ENCODE measurements around the gene SH3GL1. TPM values are rescaled to one million over a fixed set of nuclear protein-coding genes. Genes with fewer than 3 reads are reported as not detected.
"Not testable (repeated sequence)": the region's sequence is repeated elsewhere in the genome, so short reads cannot be mapped to it uniquely, and the experiment has no call there.

SH3GL1 gene
- total RNA-seq, 2 donors from 2014 or later = 49.1 to 67.1 TPM

DNA sequence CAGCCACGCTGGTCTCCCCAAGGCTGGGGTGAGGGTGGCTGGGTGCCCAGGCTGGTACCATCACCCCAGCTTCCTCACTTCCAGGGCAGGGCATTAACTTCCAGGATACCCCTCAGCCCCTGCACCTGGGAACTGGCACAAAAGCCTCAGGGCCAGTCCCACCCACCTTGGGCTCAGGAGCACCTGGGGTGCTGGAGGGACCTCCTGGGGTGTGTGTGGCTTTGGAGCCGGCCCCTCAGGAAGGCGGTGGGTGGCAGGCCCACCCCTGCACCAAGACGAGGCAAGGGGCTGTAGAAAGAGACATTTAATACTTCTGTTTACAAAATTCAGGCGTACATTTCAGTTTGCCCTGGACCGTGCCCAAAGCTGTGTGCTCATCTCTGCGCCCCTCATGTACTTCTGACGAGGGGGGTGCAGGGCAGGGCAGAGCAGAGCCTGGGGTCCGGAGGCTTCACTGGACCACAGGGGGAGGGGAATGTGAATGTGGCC is 40.2 kb downstream of the SH3GL1 start:
- ATAC-seq (replicated peaks) = no peak
- Mint-ChIP-seq H3K36me3 (ENCODE audit: low read depth) (peaks cover 63% of the 10 kb centered on the region), H3K4me3 (no peak overlapping the region), H3K27ac (peak overlapping the region; percentile 30), H3K27me3 (no peaks in the 10 kb centered on the region), H3K9me3 (no peaks in the 10 kb centered on the region), H3K4me1 (no peaks in the 10 kb centered on the region)

DNA sequence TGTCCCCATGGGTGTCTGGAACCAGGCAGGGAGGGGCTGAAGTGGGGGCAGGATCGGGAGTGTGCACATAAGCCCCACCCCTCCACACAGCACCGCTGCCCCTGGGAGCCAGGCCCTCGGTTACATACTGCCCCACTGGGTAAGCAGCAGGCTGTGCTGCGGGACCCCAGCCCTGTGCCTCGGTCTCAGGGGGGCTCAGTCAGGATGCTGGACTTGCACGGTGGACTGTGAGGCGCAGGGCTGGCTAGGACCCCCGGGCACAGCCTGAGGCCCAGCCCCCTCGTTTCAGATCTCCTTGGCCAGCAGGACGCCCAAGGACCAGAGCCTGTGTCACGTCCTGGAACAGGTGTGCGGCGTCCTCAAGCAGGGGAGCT is 40.7 kb downstream of the SH3GL1 start:
- no peaks in the 10 kb centered on the region for H3K9me3 Mint-ChIP-seq
- peak; percentile 30 for ATAC-seq (replicated peaks)
- H3K27me3 Mint-ChIP-seq = no peaks in the 10 kb centered on the region
- no peaks in the 10 kb centered on the region for H3K4me1 Mint-ChIP-seq
- no peak overlapping the region for H3K4me3 Mint-ChIP-seq
- no peak overlapping the region for H3K27ac Mint-ChIP-seq
- H3K36me3 Mint-ChIP-seq (ENCODE audit: low read depth) = peaks cover 59% of the 10 kb centered on the region

DNA sequence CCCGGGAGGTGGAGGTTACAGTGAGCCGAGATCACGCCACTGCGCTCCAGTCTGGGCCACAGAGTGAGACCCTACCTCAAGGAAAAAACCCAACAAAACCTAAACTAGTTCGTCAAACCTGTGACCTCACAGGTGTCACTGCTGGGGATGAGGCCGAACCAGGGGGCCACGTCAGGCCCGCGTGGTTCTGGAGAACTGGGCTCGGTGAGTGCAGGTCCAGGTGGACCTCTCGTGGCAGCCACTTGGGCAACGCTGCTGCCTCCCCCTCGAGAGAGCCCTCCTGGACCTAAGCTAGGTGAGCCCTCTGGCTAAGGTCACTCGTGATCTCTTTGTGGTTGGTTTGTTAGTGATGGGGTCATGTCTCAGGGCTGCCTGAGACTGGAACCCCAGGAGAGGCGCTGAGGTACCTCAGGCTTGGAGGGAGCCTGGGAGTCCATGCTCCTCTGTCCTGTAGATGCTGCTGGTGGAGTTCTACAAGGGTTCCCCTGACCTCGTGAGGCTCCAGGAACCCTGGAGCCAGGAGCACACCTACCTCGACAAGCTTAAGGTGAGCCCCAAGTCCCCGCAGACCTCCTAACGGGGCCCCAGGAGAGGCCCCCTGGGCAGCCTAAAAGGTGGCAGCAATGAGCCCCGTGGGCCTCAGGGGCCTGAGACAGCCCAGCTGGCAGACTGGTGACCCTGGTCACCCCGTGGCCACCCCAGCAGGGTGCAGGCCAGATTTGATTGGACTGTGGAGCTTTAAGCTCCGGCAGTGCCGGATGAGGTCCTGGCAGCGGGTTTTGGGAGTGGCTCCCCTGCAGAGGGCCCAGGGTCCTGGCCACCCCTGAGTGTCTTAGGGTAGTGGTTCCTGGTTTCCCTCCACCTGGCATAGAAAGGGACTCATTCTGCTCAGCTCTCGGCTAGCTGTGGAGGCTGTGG is 41.4 kb downstream of the SH3GL1 start:
- peaks cover 54% of the 10 kb centered on the region for H3K36me3 Mint-ChIP-seq (ENCODE audit: low read depth)
- ATAC-seq (replicated peaks) = no peak
- no peaks in the 10 kb centered on the region for H3K9me3 Mint-ChIP-seq
- no peaks in the 10 kb centered on the region for H3K4me1 Mint-ChIP-seq
- peak overlapping the region; percentile 22 for H3K27ac Mint-ChIP-seq
- H3K27me3 Mint-ChIP-seq = no peaks in the 10 kb centered on the region
- H3K4me3 Mint-ChIP-seq = no peak overlapping the region

DNA sequence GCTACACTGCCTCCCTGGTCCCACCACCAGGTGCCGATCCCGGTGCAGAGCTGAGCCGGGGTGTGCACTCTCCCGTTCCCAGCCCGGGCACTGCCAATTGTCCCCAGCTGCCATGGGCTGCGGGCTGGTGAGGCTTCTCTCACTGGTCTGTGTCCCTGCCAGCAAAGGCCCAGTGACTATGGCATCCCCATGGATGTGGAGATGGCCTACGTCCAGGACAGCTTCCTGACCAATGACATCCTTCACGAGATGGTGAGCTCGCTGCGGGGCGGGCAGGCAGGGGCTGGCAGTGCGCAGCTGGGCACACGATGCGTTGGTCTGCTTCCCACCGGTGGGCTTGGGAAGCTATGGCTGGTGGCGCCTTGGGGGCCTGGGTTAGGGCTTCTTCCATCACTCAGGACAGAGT is 42.4 kb downstream of the SH3GL1 start:
- Mint-ChIP-seq H3K36me3 (ENCODE audit: low read depth) (peaks cover 43% of the 10 kb centered on the region), H3K4me1 (no peaks in the 10 kb centered on the region), H3K27me3 (no peaks in the 10 kb centered on the region), H3K4me3 (no peak overlapping the region), H3K9me3 (no peaks in the 10 kb centered on the region), H3K27ac (peak overlapping the region; percentile 19)
- no peak for ATAC-seq (replicated peaks)

DNA sequence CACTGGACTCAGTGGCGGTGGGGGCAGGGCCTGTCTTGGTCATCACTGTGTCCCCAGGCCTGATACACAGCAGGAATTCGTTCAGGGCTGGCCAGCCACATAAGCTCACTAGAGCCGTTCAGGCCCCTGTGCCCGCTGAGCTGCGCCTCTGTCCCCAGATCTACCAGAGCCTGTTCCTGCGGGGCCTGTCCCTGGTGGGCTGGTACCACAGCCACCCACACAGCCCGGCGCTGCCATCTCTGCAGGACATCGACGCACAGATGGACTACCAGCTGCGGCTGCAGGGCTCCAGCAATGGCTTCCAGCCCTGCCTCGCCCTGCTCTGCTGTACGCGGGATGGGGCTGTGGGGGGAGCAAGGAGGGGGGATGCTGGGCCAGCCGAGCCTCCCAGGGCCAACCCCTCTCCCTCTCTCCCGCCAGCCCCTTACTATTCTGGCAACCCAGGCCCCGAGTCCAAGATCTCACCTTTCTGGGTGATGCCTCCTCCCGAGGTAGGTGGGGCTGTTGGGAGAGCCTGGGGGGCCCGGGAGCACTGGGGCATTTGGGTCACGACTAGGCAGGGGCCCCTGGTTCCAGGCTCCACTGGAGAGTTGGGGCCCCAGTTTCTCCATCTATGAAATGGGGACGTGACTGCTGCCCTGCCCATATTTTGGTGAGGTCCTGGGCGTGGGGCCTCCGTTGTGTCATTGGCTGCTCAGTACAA is 43.1 kb downstream of the SH3GL1 start:
- no peak for ATAC-seq (replicated peaks)
- Mint-ChIP-seq H3K27ac (peak overlapping the region; percentile 63), H3K4me3 (no peak overlapping the region)

DNA sequence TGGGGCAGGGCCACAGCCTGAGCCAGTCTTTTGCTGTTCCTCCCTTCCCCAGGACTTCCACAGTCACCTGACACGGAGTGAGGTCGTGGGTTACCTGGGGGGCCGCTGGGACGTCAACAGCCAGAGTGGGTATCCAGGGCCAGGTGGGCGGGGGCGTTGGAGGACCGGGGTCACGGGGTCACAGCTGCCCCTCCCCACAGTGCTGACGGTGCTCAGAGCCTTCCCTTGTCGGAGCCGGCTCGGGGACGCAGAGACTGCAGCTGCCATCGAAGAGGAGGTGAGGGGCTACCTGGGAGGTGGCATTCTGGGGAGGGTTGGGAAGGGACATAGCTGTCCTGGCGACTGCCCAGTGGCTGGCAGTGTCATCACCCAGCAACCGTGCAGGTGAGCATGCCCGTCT is 45.5 kb downstream of the SH3GL1 start:
- H3K9me3 Mint-ChIP-seq = no peaks in the 10 kb centered on the region
- no peak for ATAC-seq (replicated peaks)
- H3K4me1 Mint-ChIP-seq = no peaks in the 10 kb centered on the region
- H3K27me3 Mint-ChIP-seq = no peaks in the 10 kb centered on the region
- H3K4me3 Mint-ChIP-seq = no peak overlapping the region
- H3K27ac Mint-ChIP-seq = no peak overlapping the region
- H3K36me3 Mint-ChIP-seq (ENCODE audit: low read depth) = peaks cover 27% of the 10 kb centered on the region

More for the DNA sequence above, 43.1 kb downstream of the SH3GL1 start:
- H3K4me1 Mint-ChIP-seq = no peaks in the 10 kb centered on the region
- H3K27me3 Mint-ChIP-seq = no peaks in the 10 kb centered on the region
- peaks cover 36% of the 10 kb centered on the region for H3K36me3 Mint-ChIP-seq (ENCODE audit: low read depth)
- H3K9me3 Mint-ChIP-seq = no peaks in the 10 kb centered on the region

DNA sequence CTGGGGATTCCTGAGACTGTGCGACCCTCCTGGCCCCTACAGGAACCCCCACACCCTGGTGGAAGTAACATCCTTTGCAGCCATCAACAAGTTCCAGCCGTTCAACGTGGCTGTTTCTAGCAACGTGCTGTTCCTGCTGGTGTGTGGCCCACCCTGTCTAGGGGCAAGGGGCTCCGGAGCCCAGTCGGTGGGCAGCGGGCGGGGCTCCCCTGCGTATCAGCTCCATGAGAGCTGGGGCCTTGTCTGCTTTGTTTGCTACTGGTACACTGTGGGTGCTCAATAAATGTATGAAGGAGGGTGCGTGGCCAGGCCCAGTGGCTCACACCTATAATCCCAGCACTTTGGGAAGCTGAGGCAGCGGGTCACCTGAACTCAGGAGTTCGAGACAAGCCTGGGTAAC is 46.1 kb downstream of the SH3GL1 start:
- Mint-ChIP-seq H3K9me3 (no peaks in the 10 kb centered on the region), H3K36me3 (ENCODE audit: low read depth) (peaks cover 22% of the 10 kb centered on the region), H3K4me3 (no peak overlapping the region), H3K4me1 (no peaks in the 10 kb centered on the region), H3K27ac (no peak overlapping the region), H3K27me3 (no peaks in the 10 kb centered on the region)
- no peak for ATAC-seq (replicated peaks)

DNA sequence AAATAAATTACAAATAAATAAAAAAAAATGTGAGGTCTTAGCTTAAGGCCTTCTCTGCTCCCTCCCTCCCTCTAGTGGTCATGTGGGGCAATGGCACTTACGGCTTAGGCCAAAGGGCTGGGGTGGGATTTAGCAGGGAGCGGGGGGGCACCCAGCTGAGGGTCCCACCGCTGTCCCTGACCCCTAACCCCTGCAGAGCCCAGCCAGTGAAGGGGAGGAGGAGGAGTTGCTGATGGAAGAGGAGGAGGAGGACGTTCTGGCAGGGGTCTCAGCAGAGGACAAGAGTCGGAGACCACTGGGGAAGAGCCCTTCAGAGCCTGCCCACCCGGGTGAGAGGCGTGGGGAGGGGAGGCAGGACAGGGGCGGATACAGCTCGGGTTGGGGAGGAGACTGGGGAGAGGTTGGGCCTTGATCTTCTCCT is 47.6 kb downstream of the SH3GL1 start:
- no peaks in the 10 kb centered on the region for H3K4me1 Mint-ChIP-seq
- ATAC-seq (replicated peaks) = peak; percentile 64
- H3K9me3 Mint-ChIP-seq = no peaks in the 10 kb centered on the region
- H3K27me3 Mint-ChIP-seq = no peaks in the 10 kb centered on the region
- no peak overlapping the region for H3K27ac Mint-ChIP-seq
- H3K36me3 Mint-ChIP-seq (ENCODE audit: low read depth) = peaks cover 28% of the 10 kb centered on the region
- H3K4me3 Mint-ChIP-seq = no peak overlapping the region

DNA sequence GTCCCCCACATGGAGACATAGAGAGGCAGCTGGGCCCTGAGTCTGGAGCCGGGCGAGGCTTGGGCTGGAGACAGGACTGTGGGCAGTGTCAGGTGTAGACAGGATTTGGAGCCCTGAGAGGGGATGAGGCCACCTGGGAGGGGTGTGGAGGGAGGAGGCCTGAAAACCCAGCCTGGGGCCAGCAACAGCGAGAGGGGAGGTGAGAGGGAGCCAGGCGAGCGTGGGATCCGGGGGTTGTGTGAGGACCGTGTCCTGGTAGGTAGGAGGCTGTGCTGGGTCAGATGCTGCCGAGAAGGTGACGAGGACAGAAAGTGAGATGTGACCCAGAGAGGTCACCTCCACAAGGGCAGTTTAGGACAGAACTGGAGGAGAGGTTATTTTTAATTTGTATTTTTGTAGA is 49.6 kb downstream of the SH3GL1 start:
- no peak for ATAC-seq (replicated peaks)
- Mint-ChIP-seq H3K27ac (no peak overlapping the region), H3K9me3 (no peaks in the 10 kb centered on the region), H3K27me3 (no peaks in the 10 kb centered on the region), H3K4me1 (no peaks in the 10 kb centered on the region), H3K36me3 (ENCODE audit: low read depth) (peaks cover 35% of the 10 kb centered on the region), H3K4me3 (no peak overlapping the region)

DNA sequence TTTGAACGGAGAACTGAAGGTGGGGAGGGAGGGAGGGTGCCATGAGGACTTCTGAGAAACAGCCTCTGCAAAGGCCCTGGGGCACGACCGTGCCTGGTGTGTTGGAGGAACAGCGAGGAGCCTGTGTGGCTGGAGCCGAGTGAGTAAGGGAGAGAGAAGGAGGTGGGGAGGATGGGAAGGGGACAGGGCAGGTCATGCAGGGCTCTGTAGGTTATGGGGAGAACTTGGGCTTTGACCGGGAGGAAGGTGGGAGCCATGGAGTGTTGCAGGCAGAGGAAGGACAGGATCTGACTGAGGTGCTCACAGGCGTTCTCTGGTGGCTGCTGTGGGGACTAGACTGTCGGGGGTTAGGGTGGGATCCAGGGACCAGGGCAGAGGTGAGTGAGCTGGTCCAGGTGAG is 50.2 kb downstream of the SH3GL1 start:
- H3K4me1 Mint-ChIP-seq = no peaks in the 10 kb centered on the region
- ATAC-seq (replicated peaks) = no peak
- H3K9me3 Mint-ChIP-seq = no peaks in the 10 kb centered on the region
- H3K27me3 Mint-ChIP-seq = no peaks in the 10 kb centered on the region
- peaks cover 40% of the 10 kb centered on the region for H3K36me3 Mint-ChIP-seq (ENCODE audit: low read depth)
- no peak overlapping the region for H3K27ac Mint-ChIP-seq
- no peak overlapping the region for H3K4me3 Mint-ChIP-seq

DNA sequence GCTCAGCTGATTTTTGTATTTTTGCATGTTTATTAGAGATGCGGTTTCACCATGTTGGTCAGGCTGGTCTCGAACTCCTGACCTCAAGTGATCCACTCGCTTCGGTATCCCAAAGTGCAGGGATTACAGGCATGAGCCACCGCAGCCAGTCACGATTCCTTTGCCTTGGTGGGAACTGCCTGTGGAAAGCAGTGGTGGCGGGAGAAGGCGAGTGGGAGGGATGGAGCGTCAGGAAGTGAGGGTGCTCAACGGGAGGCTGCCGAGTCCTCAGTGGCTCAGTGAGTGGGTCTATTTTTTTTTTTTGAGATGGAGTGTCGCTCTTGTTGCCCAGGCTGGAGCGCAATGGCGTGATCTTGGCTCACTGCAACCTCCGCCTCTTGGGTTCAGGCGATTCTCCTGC is 51.1 kb downstream of the SH3GL1 start:
- H3K4me1 Mint-ChIP-seq; H3K9me3 Mint-ChIP-seq; H3K27ac Mint-ChIP-seq; H3K4me3 Mint-ChIP-seq; ATAC-seq (replicated peaks); H3K27me3 Mint-ChIP-seq: not testable (repeated sequence)
- H3K36me3 Mint-ChIP-seq (ENCODE audit: low read depth) = peaks cover 40% of the 10 kb centered on the region

DNA sequence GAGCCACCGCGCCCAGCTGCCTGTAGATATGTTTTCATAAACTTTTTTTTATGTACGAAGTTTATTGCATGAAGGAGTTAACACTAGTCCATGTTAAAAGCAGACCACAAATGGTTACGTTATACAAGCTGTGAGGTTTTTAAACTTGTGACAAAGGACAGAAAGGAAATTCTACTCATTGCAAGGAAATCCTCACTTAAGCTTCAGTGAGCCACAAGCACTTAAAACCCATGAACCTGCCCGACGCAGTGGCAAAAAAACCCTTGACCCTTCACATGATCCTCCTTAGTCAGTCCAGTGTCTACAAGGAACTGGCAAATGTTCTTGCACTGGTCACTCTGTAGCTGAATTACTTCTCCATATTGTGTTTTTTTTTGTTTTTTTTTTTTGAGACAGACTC is 52.8 kb downstream of the SH3GL1 start:
- H3K4me1 Mint-ChIP-seq = no peaks in the 10 kb centered on the region
- H3K27ac Mint-ChIP-seq = no peak overlapping the region
- no peak overlapping the region for H3K4me3 Mint-ChIP-seq
- no peaks in the 10 kb centered on the region for H3K9me3 Mint-ChIP-seq
- H3K27me3 Mint-ChIP-seq = no peaks in the 10 kb centered on the region
- peaks cover 40% of the 10 kb centered on the region for H3K36me3 Mint-ChIP-seq (ENCODE audit: low read depth)
- ATAC-seq (replicated peaks) = no peak

DNA sequence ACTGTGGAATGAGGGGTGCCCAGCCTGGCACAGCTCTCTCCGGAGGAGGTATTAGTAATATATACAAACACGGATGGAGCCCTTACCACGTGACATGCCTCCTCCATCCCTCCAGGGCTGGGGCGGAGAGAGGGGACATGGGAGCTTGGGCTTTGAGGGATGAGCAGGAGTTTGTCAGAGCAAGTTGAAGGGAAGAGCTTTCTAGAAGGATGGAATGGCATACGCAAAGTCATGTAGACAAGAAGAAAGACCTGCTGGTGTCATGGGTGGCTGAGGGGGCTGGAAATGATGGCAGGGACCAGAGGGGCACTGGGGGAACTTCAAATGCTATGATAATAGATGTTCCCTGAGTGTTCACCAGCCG is 54.3 kb downstream of the SH3GL1 start:
- Mint-ChIP-seq H3K4me1 (no peaks in the 10 kb centered on the region), H3K9me3 (no peaks in the 10 kb centered on the region), H3K27me3 (no peaks in the 10 kb centered on the region), H3K27ac (no peak overlapping the region), H3K36me3 (ENCODE audit: low read depth) (peaks cover 40% of the 10 kb centered on the region), H3K4me3 (no peak overlapping the region)
- no peak for ATAC-seq (replicated peaks)

DNA sequence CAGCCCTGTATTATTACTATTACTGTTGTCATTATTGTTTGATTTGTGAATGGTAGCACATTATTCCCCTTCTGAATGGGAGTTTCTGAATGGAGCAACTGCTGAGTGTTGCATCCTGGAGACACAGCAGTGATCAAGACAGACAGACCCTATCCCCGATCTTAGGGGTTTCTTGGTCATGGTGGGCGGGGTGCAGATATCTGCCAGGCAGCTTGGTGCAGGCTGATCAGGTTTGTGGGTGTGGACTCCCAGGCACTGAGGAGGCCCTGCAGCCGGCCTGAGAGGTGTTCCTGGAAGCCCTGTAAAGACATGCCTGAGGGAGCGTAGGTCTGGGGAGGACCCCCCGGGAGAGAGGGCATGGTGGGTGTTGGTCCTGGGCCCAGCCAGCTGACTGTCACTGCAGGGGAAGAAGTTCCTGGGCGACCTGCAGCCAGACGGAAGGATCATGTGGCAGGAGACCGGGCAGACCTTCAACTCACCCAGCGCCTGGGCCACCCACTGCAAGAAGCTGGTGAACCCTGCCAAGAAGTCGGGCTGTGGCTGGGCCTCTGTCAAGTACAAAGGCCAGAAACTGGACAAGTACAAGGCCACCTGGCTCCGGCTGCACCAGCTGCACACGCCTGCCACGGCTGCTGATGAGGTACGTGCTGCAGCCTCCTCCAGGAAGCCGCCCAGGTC is 54.9 kb downstream of the SH3GL1 start:
- ATAC-seq (replicated peaks) = no peak
- no peak overlapping the region for H3K27ac Mint-ChIP-seq
- H3K9me3 Mint-ChIP-seq = no peaks in the 10 kb centered on the region
- peaks cover 37% of the 10 kb centered on the region for H3K36me3 Mint-ChIP-seq (ENCODE audit: low read depth)
- H3K4me3 Mint-ChIP-seq = peak overlapping the region; percentile 12
- H3K4me1 Mint-ChIP-seq = no peaks in the 10 kb centered on the region
- H3K27me3 Mint-ChIP-seq = no peaks in the 10 kb centered on the region
